H1 (cell line): ENCODE results near the gene ADGRL3. TPM values are rescaled to one million over a fixed set of nuclear protein-coding genes. Genes with fewer than 3 reads are reported as not detected.

Experiments used
- CTCF ChIA-PET: fragments of 300-600 bp; sonication (Branson Sonifier 250); formaldehyde crosslinking; loops from one replicate; lab custom pipeline; 2021; ENCODE audit not compliant: partially characterized antibody; lab: Charles Lee
- POLR2A ChIA-PET: fragments of 300-600 bp; sonication (Branson Sonifier 250); formaldehyde crosslinking; loops from one replicate; lab custom pipeline; 2021; ENCODE audit warnings: inconsistent platforms; ENCODE audit not compliant: partially characterized antibody; lab: Charles Lee
- DNase-seq, 2 experiments: peaks; one replicate each; pipeline versions ENCODE4 v3.0.0 to v3.0.0-alpha.2; 2010 to 2022; ENCODE audit warnings: low spot score in 2 of 2, low read depth in 1 of 2, mixed read lengths in 1 of 2
- FAIRE-seq: peaks from 2 replicates; lab custom pipeline; 2011; peaks lifted over from hg19 to GRCh38; lab: Jason Lieb, UNC
- H2AFZ ChIP-seq: 2 replicates; pipeline ENCODE4 v1.8.1; 2012; ENCODE audit warnings: low read length, inconsistent platforms
- H2AK5ac ChIP-seq: 2 replicates; pipeline ENCODE4 v1.6.1; 2013; ENCODE audit warnings: low read depth, low read length
- H2BK120ac ChIP-seq: replicated peaks from 2 replicates; pipeline ENCODE3; 2013; ENCODE audit warnings: low read depth, low read length, inconsistent platforms
- H2BK12ac ChIP-seq: 2 replicates; pipeline ENCODE4 v1.6.1; 2013; ENCODE audit warnings: low read depth, low read length
- H2BK15ac ChIP-seq: 2 replicates; pipeline ENCODE4 v1.6.1; 2013; ENCODE audit warnings: low read length
- H2BK20ac ChIP-seq: 2 replicates; pipeline ENCODE4 v1.6.1; 2013; ENCODE audit warnings: low read length
- H2BK5ac ChIP-seq: 2 replicates; pipeline ENCODE4 v1.6.1; 2013; ENCODE audit warnings: low read depth, low read length
- H3K14ac ChIP-seq: 2 replicates; pipeline ENCODE4 v1.6.1; 2013; ENCODE audit warnings: inconsistent platforms; ENCODE audit not compliant: insufficient read length
- H3K18ac ChIP-seq: 2 replicates; pipeline ENCODE4 v1.6.1; 2013; ENCODE audit warnings: low read length; ENCODE audit errors: extremely low read depth
- H3K23ac ChIP-seq: 2 replicates; pipeline ENCODE4 v1.6.1; 2013; ENCODE audit warnings: inconsistent platforms; ENCODE audit not compliant: insufficient read length
- H3K23me2 ChIP-seq: 2 replicates; pipeline ENCODE4 v1.6.1; 2013; ENCODE audit warnings: low read depth, low read length
- H3K27ac ChIP-seq: 2 replicates; pipeline ENCODE4 v1.6.1; 2011; ENCODE audit warnings: low read depth, low read length, inconsistent platforms
- H3K27me3 ChIP-seq, 4 experiments: replicated peaks in 1 of 4; 1 replicate in 1 of 4; 2 replicates in 3 of 4; pipeline versions ENCODE4 v1.6.1 to v1.8.1; 2011 to 2013; ENCODE audit warnings: low read length in 3 of 4, mild to moderate bottlenecking in 3 of 4, inconsistent platforms in 2 of 4, mixed read lengths in 2 of 4, moderate library complexity in 1 of 4; ENCODE audit not compliant: control insufficient read depth in 3 of 4, insufficient read depth in 3 of 4; ENCODE audit errors: extremely low read depth in 1 of 4
- H3K36me3 ChIP-seq, 4 experiments: 2 replicates each; pipeline versions ENCODE4 v1.6.1 to v1.8.1; 2011 to 2013; ENCODE audit warnings: mild to moderate bottlenecking in 4 of 4, low read length in 3 of 4, moderate library complexity in 2 of 4, control low read depth in 1 of 4, inconsistent platforms in 1 of 4; ENCODE audit not compliant: insufficient read depth in 4 of 4, control insufficient read depth in 2 of 4
- H3K4ac ChIP-seq: replicated peaks from 2 replicates; pipeline ENCODE3; 2013; ENCODE audit warnings: low read length, low read depth, mixed read lengths, inconsistent platforms; ENCODE audit not compliant: insufficient read length
- H3K4me1 ChIP-seq, 4 experiments: replicated peaks in 1 of 4; 1 replicate in 1 of 4; 2 replicates in 3 of 4; pipeline versions ENCODE4 v1.6.1 to v1.8.1; 2011 to 2013; ENCODE audit warnings: low read length in 3 of 4, inconsistent platforms in 2 of 4, mixed read lengths in 1 of 4; ENCODE audit not compliant: insufficient read depth in 4 of 4, control insufficient read depth in 3 of 4
- H3K4me2 ChIP-seq, 2 experiments: 2 replicates each; pipeline versions ENCODE4 v1.6.1 to v1.8.1; 2011 to 2013; ENCODE audit warnings: low read depth in 2 of 2, low read length in 2 of 2, control low read depth in 1 of 2, inconsistent platforms in 1 of 2, mild to moderate bottlenecking in 1 of 2; ENCODE audit not compliant: insufficient read depth in 1 of 2
- H3K4me3 ChIP-seq, 4 experiments: fragments of 200-600, 300-600 bp in 1 of 4; sonication (generic), shearing (Covaris generic), sonication (Bioruptor Twin) in 1 of 4; 2 replicates each; pipeline versions ENCODE4 v1.5.1 to v1.8.1; 2011 to 2016; ENCODE audit warnings: low read length in 4 of 4, low read depth in 3 of 4, control low read depth in 2 of 4, inconsistent platforms in 2 of 4, mild to moderate bottlenecking in 2 of 4, mixed read lengths in 1 of 4, moderate library complexity in 1 of 4; ENCODE audit not compliant: insufficient read depth in 2 of 4; ENCODE audit errors: extremely low read depth in 1 of 4
- H3K56ac ChIP-seq: replicated peaks from 2 replicates; pipeline ENCODE3; 2013; ENCODE audit warnings: low read depth, mild to moderate bottlenecking, mixed read lengths, low read length, inconsistent platforms; ENCODE audit not compliant: insufficient read length
- H3K79me1 ChIP-seq: 2 replicates; pipeline ENCODE4 v1.6.1; 2013; ENCODE audit warnings: low read depth, low read length, control low read depth
- H3K79me2 ChIP-seq, 2 experiments: 2 replicates each; pipeline versions ENCODE4 v1.6.1 to v1.8.1; 2012 to 2013; ENCODE audit warnings: low read length in 2 of 2, mild to moderate bottlenecking in 2 of 2, inconsistent platforms in 1 of 2; ENCODE audit not compliant: insufficient read depth in 2 of 2, control insufficient read depth in 1 of 2
- H3K9ac ChIP-seq, 4 experiments: replicated peaks in 1 of 4; 1 replicate in 1 of 4; 2 replicates in 3 of 4; pipeline versions ENCODE4 v1.6.1 to v1.8.1; 2011 to 2013; ENCODE audit warnings: low read depth in 3 of 4, low read length in 3 of 4, control low read depth in 2 of 4, mild to moderate bottlenecking in 2 of 4, moderate library complexity in 2 of 4, inconsistent platforms in 1 of 4; ENCODE audit errors: extremely low read depth in 1 of 4
- H3K9me3 ChIP-seq, 2 experiments: 2 replicates each; pipeline versions ENCODE4 v1.6.1 to v1.8.1; 2012 to 2013; ENCODE audit warnings: mild to moderate bottlenecking in 2 of 2, moderate library complexity in 2 of 2, control low read depth in 1 of 2, inconsistent platforms in 1 of 2, low read depth in 1 of 2, low read length in 1 of 2, mixed read lengths in 1 of 2; ENCODE audit not compliant: insufficient read depth in 2 of 2
- H4K20me1 ChIP-seq, 2 experiments: replicated peaks in 1 of 2; 2 replicates each; pipeline versions ENCODE3 to v1.8.1; 2011 to 2013; ENCODE audit warnings: inconsistent platforms in 2 of 2, low read length in 2 of 2, mild to moderate bottlenecking in 1 of 2; ENCODE audit not compliant: insufficient read depth in 2 of 2, control insufficient read depth in 1 of 2
- H4K5ac ChIP-seq: 2 replicates; pipeline ENCODE4 v1.6.1; 2013; ENCODE audit warnings: low read length, low read depth, mixed read lengths, inconsistent platforms; ENCODE audit not compliant: insufficient read length
- H4K8ac ChIP-seq: 2 replicates; pipeline ENCODE4 v1.8.0; 2013; ENCODE audit warnings: mild to moderate bottlenecking, moderate library complexity, low read length, inconsistent platforms; ENCODE audit not compliant: insufficient read depth; ENCODE audit errors: extremely low read depth
- H4K91ac ChIP-seq: replicated peaks from 2 replicates; pipeline ENCODE3; 2013; ENCODE audit warnings: low read length, mixed read lengths, inconsistent platforms; ENCODE audit not compliant: insufficient read length
- ASH2L ChIP-seq: fragments of 200-600, 300-600 bp; sonication (generic); IDR thresholded peaks from one replicate; pipeline ENCODE4 v1.7.1; 2017; ENCODE audit warnings: low read length
- JUND ChIP-seq: IDR thresholded peaks from 2 replicates; pipeline ENCODE4 v1.6.1; 2011; ENCODE audit warnings: mild to moderate bottlenecking, improper control_type of control experiment, low read length
- KDM4A ChIP-seq: IDR thresholded peaks from one replicate; pipeline ENCODE4 v1.7.1; 2012; ENCODE audit warnings: low read depth, mild to moderate bottlenecking, moderate library complexity, low read length, inconsistent platforms; ENCODE audit not compliant: severe bottlenecking
- RAD21 ChIP-seq, 2 experiments: IDR thresholded peaks in 1 of 2; conservative IDR thresholded peaks in 1 of 2; 2 replicates each; pipeline ENCODE4 v1.6.1; 2011; ENCODE audit warnings: low read depth in 2 of 2, low read length in 2 of 2, improper control_type of control experiment in 1 of 2, inconsistent platforms in 1 of 2, mild to moderate bottlenecking in 1 of 2, moderate library complexity in 1 of 2
- SIN3A ChIP-seq, 2 experiments: IDR thresholded peaks in 1 of 2; conservative IDR thresholded peaks in 1 of 2; 2 replicates each; pipeline ENCODE4 v1.6.1; 2011 to 2012; ENCODE audit warnings: low read length in 2 of 2, improper control_type of control experiment in 1 of 2, low read depth in 1 of 2, mild to moderate bottlenecking in 1 of 2
- WGBS, 2 experiments: shearing (Covaris generic) in 1 of 2; methylation state at CpG; one replicate each; pipeline versions ENCODE4 v1.1.6 to v1.1.7; 2013 to 2015; ENCODE audit warnings: low lambda C conversion rate in 2 of 2, mixed read lengths in 2 of 2, inconsistent platforms in 1 of 2, low coverage in 1 of 2, missing lambda C conversion rate in 1 of 2; ENCODE audit not compliant: insufficient replicate concordance in 2 of 2, insufficient coverage in 1 of 2, insufficient read length in 1 of 2; ENCODE audit errors: extremely low coverage in 1 of 2, missing lambda C conversion rate in 1 of 2; 5-methylcytosine and 5-hydroxymethylcytosine counted together
- polyA plus RNA-seq, 7 experiments: library from polyadenylated mRNA; depleted of rRNA in 3 of 7; stranded (reverse) in 5 of 7; unstranded in 2 of 7; fragments of >200 nt in 5 of 7; fragments of 200-250 nt in 2 of 7; gene quantifications; 1 replicate in 5 of 7; 2 replicates in 1 of 7; 4 replicates in 1 of 7; pipeline versions ENCODE4 v1.2.1 to v1.2.3, GENCODE V29; 2011 to 2013; ENCODE audit warnings: missing spikeins in 2 of 7, mixed read lengths in 2 of 7
- total RNA-seq: library from RNA; stranded (reverse); fragmentation: NEBNext Ultra II Directional; extraction: Animal tissue kit (Norgen Biotek cat#: 25700); gene quantifications from 2 replicates; pipeline ENCODE4 v1.2.1, GENCODE V29; 2021

Gene ADGRL3
- total and polyA plus RNA-seq, 2 of the 8 experiments (the other 6 are each of a cell fraction or from before 2014, with no cell fraction given) = 6.6 to 13.0 TPM

DNA sequence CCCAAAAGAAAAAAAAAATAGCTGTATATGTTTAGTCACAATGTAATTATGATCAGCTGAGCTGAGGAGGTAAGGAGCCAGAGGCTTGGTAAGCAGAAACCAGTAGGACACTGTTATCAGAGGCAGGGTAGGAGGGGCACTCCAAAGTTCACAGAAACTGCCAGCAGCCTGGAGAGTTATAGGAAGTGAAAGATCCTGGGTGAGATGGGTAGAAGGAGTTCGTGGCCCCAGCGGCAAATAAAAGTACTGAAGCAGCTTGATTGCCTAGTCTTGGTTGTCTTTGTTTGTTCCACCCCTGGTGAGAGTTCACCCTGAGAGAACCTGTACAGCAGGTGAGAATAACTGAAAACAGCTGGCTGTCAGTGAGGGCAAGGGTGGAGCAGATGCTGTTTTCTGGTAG is 340.8 kb downstream of the ADGRL3 start:
- H2BK15ac ChIP-seq = no peak overlapping the region
- H4K91ac ChIP-seq = no peak overlapping the region
- H2BK5ac ChIP-seq = no peak overlapping the region
- CTCF ChIA-PET = interaction anchor here (0.6 to 1.6 kb wide), 5 partner anchors 22 to 452 kb away, joined by 3 to 6 read pairs (median 4); no protein-coding TSS in a partner anchor
- H3K9me3 ChIP-seq = no peaks in the 10 kb centered on the region
- no peak overlapping the region for H3K18ac ChIP-seq
- no peak overlapping the region for H4K8ac ChIP-seq
- no peak overlapping the region for H3K4me2 ChIP-seq
- H3K4me1 ChIP-seq = peaks cover 0 to 4% (median 2%) of the 10 kb centered on the region in 4 experiments; a peak in 4 of 7 replicates
- no peak for TF ChIP-seq JUND
- TF ChIP-seq KDM4A = no peak
- peak in 1 of 2 experiments; percentile 49; a peak in 1 of 4 replicates for TF ChIP-seq SIN3A (conservative IDR thresholded peaks at IDR 0.05 in 1 of 2, IDR thresholded peaks at IDR 0.05 in 1 of 2; ENCODE audit: low read depth in 1 of 2, low read length in 2 of 2)
- no peak for TF ChIP-seq ASH2L
- TF ChIP-seq RAD21 (IDR thresholded peaks at IDR 0.05 in 1 of 2, conservative IDR thresholded peaks at IDR 0.05 in 1 of 2; ENCODE audit: low read depth in 2 of 2, low read length in 2 of 2) = peak in 1 of 2 experiments; percentile 4; a peak in 1 of 4 replicates
- no peak overlapping the region for H3K4me3 ChIP-seq
- H3K9ac ChIP-seq = no peak overlapping the region
- H3K36me3 ChIP-seq = no peaks in the 10 kb centered on the region
- H3K14ac ChIP-seq = no peak overlapping the region
- no peaks in the 10 kb centered on the region for H4K20me1 ChIP-seq
- H3K23me2 ChIP-seq = peaks cover 2% of the 10 kb centered on the region; the same call in 1 of the 2 replicates
- H3K79me2 ChIP-seq = no peaks in the 10 kb centered on the region
- DNase-seq = no peak
- no peak for FAIRE-seq
- H2AFZ ChIP-seq = no peak overlapping the region
- no peak overlapping the region for H3K23ac ChIP-seq
- no peak overlapping the region for H2BK12ac ChIP-seq
- no peak overlapping the region for H2AK5ac ChIP-seq
- H3K56ac ChIP-seq = no peak overlapping the region
- POLR2A ChIA-PET = interaction anchor here (1.6 kb wide), 1 partner anchor 8 kb away, joined by 3 read pairs; no protein-coding TSS in a partner anchor
- no peak overlapping the region for H3K27ac ChIP-seq
- WGBS, 2 experiments = 81% methylated on average over 2 of the region's 2 CpGs; no CpG with 5 or more reads in 1 of the 2 experiments
- no peaks in the 10 kb centered on the region for H3K27me3 ChIP-seq
- no peak overlapping the region for H3K4ac ChIP-seq
- peaks cover 2% of the 10 kb centered on the region for H3K79me1 ChIP-seq
- H2BK20ac ChIP-seq = no peak overlapping the region
- H2BK120ac ChIP-seq = no peak overlapping the region
- no peak overlapping the region for H4K5ac ChIP-seq
